ENCODE data around the gene MROH8. TPM values are rescaled to one million over a fixed set of nuclear protein-coding genes. Genes with fewer than 3 reads are reported as not detected.
A peak's percentile ranks its signal among the peaks of the same experiment; 100 is the strongest.
"Not testable (repeated sequence)": the region's sequence is repeated elsewhere in the genome, so short reads cannot be mapped to it uniquely, and the experiment has no call there.

Gene MROH8
- polyA plus RNA-seq, 1 donor = 3.6 TPM

GRCh38 chr20:37158248-37158647 is 21.1 kb downstream of the MROH8 start:
- no peaks in the 10 kb centered on the region for H3K4me1 ChIP-seq (ENCODE audit: control insufficient read depth, insufficient read depth, low read length)
- no peaks in the 10 kb centered on the region for H3K9me3 ChIP-seq (ENCODE audit: control insufficient read depth, low read depth, low read length)
- H3K4me3 ChIP-seq (ENCODE audit: low read length) = no peak overlapping the region
- H3K36me3 ChIP-seq (ENCODE audit: control insufficient read depth, insufficient read depth, low read length) = no peaks in the 10 kb centered on the region
- DNase-seq = no peak
- H3K27me3 ChIP-seq (ENCODE audit: control insufficient read depth, insufficient read depth, low read length) = no peaks in the 10 kb centered on the region
- no CpG with 5 or more reads among the region's 4 CpGs for WGBS (ENCODE audit: insufficient coverage, low lambda C conversion rate)
- H3K27ac ChIP-seq (ENCODE audit: low read length) = no peak overlapping the region

- no peak overlapping the region for H3K27ac ChIP-seq (ENCODE audit: low read length)
These were observed 23.4 kb downstream of the MROH8 start for GRCh38 chr20:37155987-37156386.

DNA sequence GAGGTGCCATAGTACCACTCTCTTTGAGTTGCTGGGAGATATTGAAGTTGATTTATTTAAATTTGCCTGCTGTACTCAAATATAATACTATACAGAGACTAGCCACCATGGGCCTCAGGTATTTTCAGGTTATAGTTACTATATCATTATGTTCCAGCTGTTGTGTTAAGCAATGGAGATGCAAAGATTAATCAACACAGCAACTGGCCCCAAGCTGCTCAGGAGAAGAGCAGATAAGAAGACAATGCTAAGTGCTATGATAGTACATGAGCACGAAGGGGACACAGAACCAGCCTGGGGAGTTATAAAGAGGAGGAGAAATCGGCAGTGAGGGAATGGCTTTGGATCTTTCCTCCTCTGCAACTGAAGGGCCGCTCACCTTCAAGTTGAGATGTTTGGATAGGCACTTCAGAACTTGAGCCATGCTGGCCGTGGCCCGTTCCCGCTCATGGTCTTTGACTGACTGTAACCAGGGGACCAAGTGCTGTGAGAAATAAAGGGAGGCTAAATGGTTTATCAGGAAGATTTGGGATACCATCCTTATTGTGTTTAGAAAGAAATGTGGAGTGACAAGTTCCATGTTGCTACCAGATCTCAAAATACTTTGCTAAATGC is 24.6 kb downstream of the MROH8 start:
- Histone ChIP-seq H3K4me1 (ENCODE audit: control insufficient read depth, insufficient read depth, low read length) (no peaks in the 10 kb centered on the region), H3K27ac (ENCODE audit: low read length) (no peak overlapping the region), H3K4me3 (ENCODE audit: low read length) (no peak overlapping the region), H3K36me3 (ENCODE audit: control insufficient read depth, insufficient read depth, low read length) (no peaks in the 10 kb centered on the region), H3K27me3 (ENCODE audit: control insufficient read depth, insufficient read depth, low read length) (no peaks in the 10 kb centered on the region), H3K9me3 (ENCODE audit: control insufficient read depth, low read depth, low read length) (peaks cover 4% of the 10 kb centered on the region)
- DNase-seq = no peak
- WGBS (ENCODE audit: insufficient coverage, low lambda C conversion rate) = 80% methylated on average over 1 of the region's 6 CpGs

More at GRCh38 chr20:37155987-37156386, 23.4 kb downstream of the MROH8 start:
- H3K9me3 ChIP-seq (ENCODE audit: control insufficient read depth, low read depth, low read length) = no peaks in the 10 kb centered on the region
- WGBS (ENCODE audit: insufficient coverage, low lambda C conversion rate) = 82% methylated on average over 6 of the region's 9 CpGs
- no peaks in the 10 kb centered on the region for H3K27me3 ChIP-seq (ENCODE audit: control insufficient read depth, insufficient read depth, low read length)
- no peak for DNase-seq
- no peaks in the 10 kb centered on the region for H3K4me1 ChIP-seq (ENCODE audit: control insufficient read depth, insufficient read depth, low read length)
- H3K36me3 ChIP-seq (ENCODE audit: control insufficient read depth, insufficient read depth, low read length) = no peaks in the 10 kb centered on the region
- no peak overlapping the region for H3K4me3 ChIP-seq (ENCODE audit: low read length)

DNA sequence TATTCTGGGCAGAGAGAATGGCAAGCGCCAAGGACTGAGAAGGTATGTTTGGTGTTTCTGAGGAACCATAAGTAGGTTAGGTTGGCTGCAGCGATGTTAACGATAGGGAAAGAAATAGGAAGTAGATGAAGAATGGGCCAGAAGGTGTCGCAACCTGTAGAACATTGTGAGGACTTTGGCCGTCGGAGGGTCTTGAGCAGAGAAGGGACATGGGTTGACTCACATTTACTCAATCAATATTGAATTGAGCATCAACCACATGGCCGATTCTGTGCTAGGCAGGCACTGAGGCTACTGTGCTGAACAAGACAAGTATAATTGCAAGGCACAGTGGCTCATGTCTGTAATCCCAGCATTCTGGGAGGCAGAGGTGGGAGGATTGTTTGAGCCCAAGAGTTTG is 27.1 kb downstream of the MROH8 start:
- no peak overlapping the region for H3K4me3 ChIP-seq (ENCODE audit: low read length)
- no peaks in the 10 kb centered on the region for H3K27me3 ChIP-seq (ENCODE audit: control insufficient read depth, insufficient read depth, low read length)
- no peaks in the 10 kb centered on the region for H3K4me1 ChIP-seq (ENCODE audit: control insufficient read depth, insufficient read depth, low read length)
- DNase-seq = no peak
- WGBS (ENCODE audit: insufficient coverage, low lambda C conversion rate) = 100% methylated on average over 1 of the region's 7 CpGs
- H3K36me3 ChIP-seq (ENCODE audit: control insufficient read depth, insufficient read depth, low read length) = no peaks in the 10 kb centered on the region
- no peak overlapping the region for H3K27ac ChIP-seq (ENCODE audit: low read length)
- peaks cover 4% of the 10 kb centered on the region for H3K9me3 ChIP-seq (ENCODE audit: control insufficient read depth, low read depth, low read length)

GRCh38 chr20:37151529-37151928 is 27.8 kb downstream of the MROH8 start:
- peaks cover 4% of the 10 kb centered on the region for H3K9me3 ChIP-seq (ENCODE audit: control insufficient read depth, low read depth, low read length)
- no CpG with 5 or more reads among the region's 4 CpGs for WGBS (ENCODE audit: insufficient coverage, low lambda C conversion rate)
- no peaks in the 10 kb centered on the region for H3K27me3 ChIP-seq (ENCODE audit: control insufficient read depth, insufficient read depth, low read length)
- H3K4me3 ChIP-seq (ENCODE audit: low read length) = no peak overlapping the region
- H3K4me1 ChIP-seq (ENCODE audit: control insufficient read depth, insufficient read depth, low read length) = no peaks in the 10 kb centered on the region
- no peaks in the 10 kb centered on the region for H3K36me3 ChIP-seq (ENCODE audit: control insufficient read depth, insufficient read depth, low read length)
- no peak for DNase-seq
- H3K27ac ChIP-seq (ENCODE audit: low read length) = no peak overlapping the region

DNA sequence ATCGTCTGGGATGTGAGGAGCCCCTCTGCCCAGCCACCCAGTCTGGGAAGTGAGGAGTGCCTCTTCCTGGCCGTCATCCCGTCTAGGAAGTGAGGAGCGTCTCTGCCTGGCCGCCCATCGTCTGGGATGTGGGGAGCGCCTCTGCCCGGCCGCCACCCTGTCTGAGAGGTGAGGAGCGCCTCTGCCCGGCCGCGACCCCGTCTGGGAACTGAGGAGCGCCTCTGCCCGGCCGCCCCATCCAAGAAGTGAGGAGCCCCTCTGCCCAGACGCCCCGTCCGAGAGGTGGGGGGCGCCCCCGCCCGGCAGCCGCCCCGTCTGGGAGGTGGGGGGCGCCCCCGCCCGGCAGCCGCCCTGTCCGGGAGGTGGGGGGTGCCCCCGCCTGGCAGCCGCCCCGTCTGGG is 28.5 kb downstream of the MROH8 start:
- not testable (repeated sequence) for DNase-seq; H3K4me1 ChIP-seq (ENCODE audit: control insufficient read depth, insufficient read depth, low read length); H3K27ac ChIP-seq (ENCODE audit: low read length); H3K27me3 ChIP-seq (ENCODE audit: control insufficient read depth, insufficient read depth, low read length); H3K9me3 ChIP-seq (ENCODE audit: control insufficient read depth, low read depth, low read length); H3K36me3 ChIP-seq (ENCODE audit: control insufficient read depth, insufficient read depth, low read length); H3K4me3 ChIP-seq (ENCODE audit: low read length)
- WGBS (ENCODE audit: insufficient coverage, low lambda C conversion rate) = no CpG with 5 or more reads among the region's 33 CpGs

DNA sequence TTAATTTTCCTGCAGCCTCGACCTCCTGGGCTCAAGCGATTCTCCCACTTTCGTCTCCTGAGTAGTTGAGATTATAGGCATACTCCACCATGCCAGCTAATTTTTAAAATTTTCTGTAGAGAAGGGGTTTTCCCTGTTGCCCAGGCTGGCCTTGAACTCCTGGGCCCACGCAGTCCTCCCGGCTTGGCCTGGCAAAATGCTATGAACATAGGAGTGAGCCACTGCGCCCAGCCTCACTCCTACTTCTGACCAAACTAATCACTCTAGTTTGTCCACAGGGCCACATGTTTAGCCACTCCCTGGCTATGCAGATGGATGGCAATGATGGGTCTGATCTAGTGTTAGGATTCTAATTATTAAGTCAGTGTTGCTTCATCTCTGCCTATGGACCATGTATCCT is 32.1 kb downstream of the MROH8 start:
- no peak overlapping the region for H3K4me3 ChIP-seq (ENCODE audit: low read length)
- no CpG with 5 or more reads among the region's 6 CpGs for WGBS (ENCODE audit: insufficient coverage, low lambda C conversion rate)
- H3K36me3 ChIP-seq (ENCODE audit: control insufficient read depth, insufficient read depth, low read length) = no peaks in the 10 kb centered on the region
- peaks cover 5% of the 10 kb centered on the region for H3K4me1 ChIP-seq (ENCODE audit: control insufficient read depth, insufficient read depth, low read length)
- DNase-seq = no peak
- no peak overlapping the region for H3K27ac ChIP-seq (ENCODE audit: low read length)
- H3K9me3 ChIP-seq (ENCODE audit: control insufficient read depth, low read depth, low read length) = peaks cover 4% of the 10 kb centered on the region
- H3K27me3 ChIP-seq (ENCODE audit: control insufficient read depth, insufficient read depth, low read length) = no peaks in the 10 kb centered on the region

- DNase-seq = no peak
- no CpG with 5 or more reads among the region's 8 CpGs for WGBS (ENCODE audit: insufficient coverage, low lambda C conversion rate)
- Histone ChIP-seq H3K4me1 (ENCODE audit: control insufficient read depth, insufficient read depth, low read length) (peaks cover 5% of the 10 kb centered on the region), H3K27me3 (ENCODE audit: control insufficient read depth, insufficient read depth, low read length) (no peaks in the 10 kb centered on the region), H3K4me3 (ENCODE audit: low read length) (no peak overlapping the region), H3K36me3 (ENCODE audit: control insufficient read depth, insufficient read depth, low read length) (no peaks in the 10 kb centered on the region), H3K27ac (ENCODE audit: low read length) (no peak overlapping the region), H3K9me3 (ENCODE audit: control insufficient read depth, low read depth, low read length) (no peaks in the 10 kb centered on the region)
These were observed 34.4 kb downstream of the MROH8 start for GRCh38 chr20:37144856-37145404.

GRCh38 chr20:37142708-37143107 is 36.6 kb downstream of the MROH8 start:
- Histone ChIP-seq H3K27me3 (ENCODE audit: control insufficient read depth, insufficient read depth, low read length) (no peaks in the 10 kb centered on the region), H3K4me1 (ENCODE audit: control insufficient read depth, insufficient read depth, low read length) (peaks cover 5% of the 10 kb centered on the region), H3K9me3 (ENCODE audit: control insufficient read depth, low read depth, low read length) (no peaks in the 10 kb centered on the region), H3K36me3 (ENCODE audit: control insufficient read depth, insufficient read depth, low read length) (no peaks in the 10 kb centered on the region), H3K27ac (ENCODE audit: low read length) (peak overlapping the region; percentile 76), H3K4me3 (ENCODE audit: low read length) (no peak overlapping the region)
- no CpG with 5 or more reads among the region's 3 CpGs for WGBS (ENCODE audit: insufficient coverage, low lambda C conversion rate)
- peak; percentile 29 to 64 for DNase-seq

- Histone ChIP-seq H3K9me3 (ENCODE audit: control insufficient read depth, low read depth, low read length) (no peaks in the 10 kb centered on the region), H3K4me1 (ENCODE audit: control insufficient read depth, insufficient read depth, low read length) (no peaks in the 10 kb centered on the region), H3K27ac (ENCODE audit: low read length) (no peak overlapping the region), H3K36me3 (ENCODE audit: control insufficient read depth, insufficient read depth, low read length) (no peaks in the 10 kb centered on the region), H3K27me3 (ENCODE audit: control insufficient read depth, insufficient read depth, low read length) (no peaks in the 10 kb centered on the region), H3K4me3 (ENCODE audit: low read length) (no peak overlapping the region)
- no CpG with 5 or more reads among the region's 4 CpGs for WGBS (ENCODE audit: insufficient coverage, low lambda C conversion rate)
- no peak for DNase-seq
These were observed 41.8 kb downstream of the MROH8 start for GRCh38 chr20:37137547-37137946.

DNA sequence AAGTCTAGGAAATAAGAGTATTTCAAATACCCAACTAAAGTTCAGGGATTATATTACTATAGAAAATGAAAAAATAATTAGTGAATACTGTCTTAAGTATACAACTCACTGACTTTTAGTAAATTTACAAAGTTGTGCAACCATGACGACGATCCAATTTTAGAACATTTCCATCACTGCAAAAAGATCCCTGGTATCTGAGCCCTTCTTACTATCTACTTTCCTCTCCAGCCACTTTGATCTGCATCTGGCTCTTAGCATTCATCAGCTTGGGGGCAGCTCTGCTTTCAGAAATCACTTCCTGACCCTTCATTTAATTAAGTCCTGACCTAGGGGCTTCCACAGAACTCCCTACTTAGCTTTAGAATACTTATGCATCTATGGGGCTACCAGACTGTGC is 45.4 kb downstream of the MROH8 start:
- no peak for DNase-seq
- Histone ChIP-seq H3K4me3 (ENCODE audit: low read length) (no peak overlapping the region), H3K27ac (ENCODE audit: low read length) (no peak overlapping the region), H3K36me3 (ENCODE audit: control insufficient read depth, insufficient read depth, low read length) (no peaks in the 10 kb centered on the region), H3K27me3 (ENCODE audit: control insufficient read depth, insufficient read depth, low read length) (no peaks in the 10 kb centered on the region), H3K4me1 (ENCODE audit: control insufficient read depth, insufficient read depth, low read length) (no peaks in the 10 kb centered on the region), H3K9me3 (ENCODE audit: control insufficient read depth, low read depth, low read length) (no peaks in the 10 kb centered on the region)
- WGBS (ENCODE audit: insufficient coverage, low lambda C conversion rate) = no CpG with 5 or more reads among the region's 2 CpGs

Data from large intestine (tissue), 3 donors.